GM18951 (cell line): Measurements from ENCODE around the gene IGLL1.

Experiments used
- POLR2A ChIP-seq: IDR thresholded peaks from 4 replicates; pipeline ENCODE4 v1.6.1; 2011; ENCODE audit warnings: mild to moderate bottlenecking; ENCODE audit not compliant: insufficient read length, insufficient read depth; ENCODE audit errors: extremely low read depth
- in situ Hi-C: fragments of 300-500 bp; cut with MboI; formaldehyde crosslinking; loops from one replicate; pipeline ENCODE4 v1.12.0; 2022; ENCODE audit warnings: low sequenced_read_pairs, mixed read lengths, inconsistent platforms; ENCODE audit not compliant: unreplicated experiment

The IGLL1 gene

DNA sequence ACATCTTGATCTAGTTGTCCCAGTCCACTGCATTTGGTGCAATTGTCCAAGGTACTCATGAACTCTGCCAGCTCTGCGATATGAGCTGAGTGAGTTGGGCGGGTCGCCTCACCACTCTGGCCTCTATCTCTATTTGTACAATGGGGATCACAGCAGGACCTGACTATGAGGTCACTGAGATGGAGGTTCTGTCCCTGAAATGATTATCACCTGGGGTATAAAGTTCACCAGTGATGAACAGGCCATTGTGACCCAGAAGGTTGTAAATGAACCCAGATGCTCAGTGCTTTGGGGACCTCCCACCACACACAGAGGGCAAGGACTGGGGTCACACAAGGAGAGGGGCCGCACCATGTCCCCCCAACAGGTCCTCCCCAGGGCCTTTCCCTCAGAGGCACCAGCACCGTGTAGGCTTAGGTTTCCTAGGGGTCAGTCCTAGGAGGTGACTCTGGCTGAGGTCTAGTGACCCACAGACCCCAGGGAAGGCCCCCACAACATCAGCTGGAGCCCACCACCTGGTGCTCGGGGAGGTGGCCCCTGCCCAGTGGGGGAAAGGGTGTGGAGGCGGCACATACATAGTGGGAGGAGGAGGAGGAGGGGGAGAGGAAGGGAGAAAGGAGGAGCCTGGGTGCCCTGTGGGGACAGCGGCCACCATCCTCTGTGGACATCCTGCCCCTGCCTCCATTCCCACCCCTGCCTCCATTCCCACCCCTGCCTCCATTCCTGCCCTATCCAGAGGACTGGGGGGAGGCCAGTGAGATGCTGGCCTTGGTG lies 25.0 kb upstream of the IGLL1 start:
- TF ChIP-seq POLR2A, result no peak
- in situ Hi-C loops, result no loop called here

DNA sequence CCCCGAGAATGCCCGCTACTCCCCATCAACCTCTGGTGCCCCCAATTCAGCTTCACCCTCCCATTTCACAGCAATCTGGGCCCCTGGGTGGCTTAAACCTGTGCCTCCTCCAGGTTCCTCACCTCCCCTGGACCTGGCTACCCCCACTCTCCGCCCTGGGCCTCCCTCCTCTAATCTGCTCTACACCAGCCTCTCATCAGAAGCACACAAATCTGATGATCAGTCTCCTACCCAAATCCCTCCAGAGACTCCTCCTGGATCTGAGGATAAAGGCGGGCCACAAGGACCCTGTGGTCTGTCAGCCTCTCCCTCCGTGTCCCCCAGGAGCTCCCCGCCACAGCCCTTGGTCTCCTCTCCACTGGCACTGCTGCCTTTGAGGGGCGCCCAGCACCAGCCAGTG lies 23.2 kb upstream of the IGLL1 start:
- no peak for TF ChIP-seq POLR2A
- in situ Hi-C loops, result no loop called here

DNA sequence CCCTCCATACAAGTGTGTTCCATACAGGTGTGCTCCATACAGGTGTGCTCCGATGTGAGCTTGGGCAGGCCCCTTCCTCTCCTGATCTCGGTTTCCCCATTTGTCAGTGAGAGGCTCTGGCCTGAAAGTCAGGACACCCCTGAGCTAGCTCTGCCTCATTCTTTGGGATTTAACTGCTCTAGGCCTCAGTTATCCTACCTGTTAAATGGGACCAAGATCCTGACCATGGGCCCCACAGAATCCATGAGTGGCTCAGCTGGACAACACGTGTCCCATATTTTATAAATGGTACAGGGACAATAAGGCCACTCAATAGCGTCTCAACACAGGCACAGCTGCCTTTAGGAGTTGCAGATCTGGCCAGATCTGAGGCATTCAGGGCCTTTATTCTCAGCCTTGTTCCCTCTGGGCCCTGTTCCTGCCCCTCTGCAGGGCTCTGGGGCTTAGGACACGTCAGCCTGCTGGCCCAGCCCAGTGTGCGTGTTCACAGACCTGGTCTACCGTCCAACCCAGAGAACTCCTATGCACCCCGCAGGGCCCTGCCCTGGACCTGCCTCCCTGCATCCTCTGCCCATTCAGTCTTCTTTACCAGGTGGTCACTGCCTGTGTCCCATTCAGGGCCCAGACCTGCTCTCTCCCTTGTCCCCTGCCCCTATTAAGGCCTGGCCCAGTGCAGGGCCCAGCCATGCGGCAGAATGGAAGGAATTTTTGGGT lies 18.9 kb upstream of the IGLL1 start:
- in situ Hi-C loops, result loop anchor here (5.0 kb wide), 1 partner anchor 1833 kb away; no protein-coding TSS in a partner anchor

DNA sequence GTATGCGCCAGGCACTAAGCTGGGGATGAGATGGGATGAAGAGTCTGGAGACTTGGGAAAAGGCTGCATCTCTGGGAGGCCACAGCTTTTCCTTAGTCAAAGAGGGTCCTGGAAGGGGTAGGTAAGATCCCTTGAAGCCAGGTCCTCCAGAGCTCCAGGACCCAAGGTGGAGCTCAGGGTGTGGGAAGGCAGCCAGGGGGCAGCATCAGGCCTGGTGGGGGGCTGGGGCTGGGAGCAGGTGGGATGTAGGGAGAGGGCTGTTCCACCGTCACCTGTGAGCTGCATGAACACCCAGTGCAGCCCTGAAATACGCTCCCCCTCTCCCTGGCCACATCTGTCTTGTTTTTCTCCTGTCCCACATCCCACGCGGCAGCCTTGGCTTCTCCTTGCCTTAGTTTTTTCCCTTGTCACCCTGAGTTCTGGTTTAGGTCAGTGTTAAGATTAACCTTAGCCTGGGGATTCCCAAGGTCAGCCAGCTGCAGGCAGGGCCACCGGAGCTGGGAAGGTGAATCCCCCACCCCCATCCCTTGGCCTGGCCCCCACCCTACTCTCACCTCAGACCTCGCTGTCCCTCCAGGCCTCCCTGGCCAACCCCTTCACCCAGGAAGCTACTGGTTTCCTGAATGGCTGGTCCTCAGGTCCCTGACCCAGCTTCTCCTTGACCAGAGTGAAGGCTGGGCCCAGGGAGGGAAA lies 17.6 kb upstream of the IGLL1 start:
- in situ Hi-C loops, result loop anchor here (5.0 kb wide), 1 partner anchor 1835 kb away; no protein-coding TSS in a partner anchor

More for the DNA sequence above, 18.9 kb upstream of the IGLL1 start:
- TF ChIP-seq POLR2A, result no peak

DNA sequence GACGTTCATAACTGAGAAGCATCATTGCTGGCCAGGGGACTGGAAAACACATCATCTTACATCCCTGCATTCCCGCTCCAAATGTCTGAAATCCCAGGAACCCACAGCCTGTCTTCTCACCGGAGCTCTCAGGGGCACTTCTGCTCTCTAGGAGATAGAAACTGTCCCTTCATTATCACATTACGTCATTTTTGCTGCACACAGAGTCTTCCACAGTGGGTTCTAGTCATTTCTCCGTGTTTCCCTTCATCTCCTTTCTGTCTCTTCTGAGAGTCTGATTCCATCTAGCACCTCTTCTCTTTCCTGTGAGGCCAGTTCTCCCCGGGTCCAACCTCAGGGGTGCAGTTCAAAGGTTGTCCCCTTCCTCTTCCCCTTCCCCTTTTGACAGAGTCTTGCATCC lies 15.8 kb upstream of the IGLL1 start:
- in situ Hi-C loops, result loop anchor here (5.0 kb wide), 1 partner anchor 1836 kb away; no protein-coding TSS in a partner anchor

DNA sequence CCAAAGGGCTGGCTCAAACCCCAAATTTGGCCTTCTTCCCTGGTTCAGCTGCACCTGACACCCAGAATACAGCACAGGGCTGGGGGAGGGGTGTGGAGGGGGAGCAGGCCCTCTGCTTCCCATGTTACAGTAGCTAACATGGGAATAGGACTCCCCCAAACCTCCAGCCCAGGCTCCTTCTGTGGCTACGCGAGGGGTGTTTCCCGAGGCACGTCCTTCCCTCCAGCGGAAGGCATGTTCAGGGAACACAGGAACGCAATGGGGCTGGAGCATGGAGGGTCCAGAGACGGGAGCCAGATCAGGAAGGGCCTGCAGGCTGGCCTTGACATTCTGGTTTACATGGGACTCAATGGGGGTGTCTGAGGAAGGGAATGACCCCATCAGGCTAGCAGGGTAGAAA lies 11.8 kb upstream of the IGLL1 start:
- no peak for TF ChIP-seq POLR2A
- in situ Hi-C loops, result no loop called here

DNA sequence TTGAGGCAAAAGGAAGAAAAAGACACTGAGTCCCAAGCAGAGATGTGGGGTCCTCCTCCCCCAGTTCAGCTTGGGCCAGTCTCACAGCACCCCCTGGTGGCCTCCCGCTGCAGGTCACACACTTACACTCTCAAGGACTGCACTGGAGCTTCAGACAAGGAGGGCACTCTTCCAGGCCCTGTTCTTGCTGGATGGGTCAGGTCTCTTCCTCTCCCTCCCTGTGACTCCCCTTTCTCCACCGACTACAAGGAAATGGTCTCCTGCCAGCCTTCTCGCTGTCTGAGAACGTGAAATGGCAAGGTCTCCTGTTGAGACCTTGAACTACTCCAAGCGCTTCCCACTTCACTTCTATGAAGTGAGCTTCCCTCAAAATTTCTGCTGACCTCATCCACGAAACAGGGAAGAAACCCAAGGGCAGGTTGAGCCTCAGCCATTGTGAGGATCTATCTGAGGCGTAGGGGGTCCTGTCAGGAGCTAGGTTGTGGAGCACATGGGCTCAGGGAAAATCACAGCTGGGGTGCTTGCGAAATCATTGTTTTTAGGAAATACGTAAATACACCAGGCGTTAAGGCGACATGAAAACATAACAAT lies 11.2 kb upstream of the IGLL1 start:
- no peak for TF ChIP-seq POLR2A
- in situ Hi-C loops, result no loop called here

DNA sequence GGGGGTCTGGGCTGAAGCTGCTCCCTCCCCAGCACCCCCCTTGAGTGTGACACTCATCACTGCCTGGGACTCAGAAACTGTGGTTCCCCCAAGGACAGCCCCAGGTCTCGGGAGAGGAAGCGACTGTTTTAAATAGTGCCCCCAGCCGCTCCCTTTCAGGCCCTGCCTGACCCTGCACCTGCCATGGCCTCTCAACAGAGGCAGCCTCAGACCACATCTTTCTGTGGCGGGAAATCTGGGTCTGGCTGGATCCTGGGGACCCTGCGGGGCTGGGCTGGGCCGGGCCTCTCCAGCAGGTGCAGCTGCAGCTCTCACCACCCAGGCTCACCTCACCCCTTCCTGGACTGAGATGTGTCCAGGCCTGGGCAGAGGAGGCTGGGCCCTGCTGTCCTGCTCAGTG lies 3.7 kb upstream of the IGLL1 start:
- TF ChIP-seq POLR2A, result no peak
- in situ Hi-C loops, result no loop called here

DNA sequence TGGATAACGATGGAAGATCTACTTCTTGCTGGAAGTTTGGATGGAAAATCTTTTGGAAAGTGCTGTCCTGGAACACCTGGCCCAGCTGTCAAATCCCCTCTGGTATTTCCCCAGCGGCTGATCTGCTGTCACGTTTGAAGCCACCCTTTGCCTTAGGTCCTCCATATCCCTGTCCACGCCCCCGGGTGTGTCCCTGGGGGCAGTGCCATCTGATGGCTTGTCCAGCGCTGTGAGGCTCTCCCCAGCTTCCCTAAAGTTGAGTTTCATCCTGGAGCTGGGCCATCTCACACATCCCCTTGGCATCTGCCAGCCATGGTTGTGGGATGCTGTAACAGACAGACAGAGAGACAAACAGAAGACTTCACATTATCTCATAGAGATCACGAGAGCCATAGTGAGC lies 3.1 kb upstream of the IGLL1 start:
- TF ChIP-seq POLR2A, result no peak
- in situ Hi-C loops, result no loop called here

DNA sequence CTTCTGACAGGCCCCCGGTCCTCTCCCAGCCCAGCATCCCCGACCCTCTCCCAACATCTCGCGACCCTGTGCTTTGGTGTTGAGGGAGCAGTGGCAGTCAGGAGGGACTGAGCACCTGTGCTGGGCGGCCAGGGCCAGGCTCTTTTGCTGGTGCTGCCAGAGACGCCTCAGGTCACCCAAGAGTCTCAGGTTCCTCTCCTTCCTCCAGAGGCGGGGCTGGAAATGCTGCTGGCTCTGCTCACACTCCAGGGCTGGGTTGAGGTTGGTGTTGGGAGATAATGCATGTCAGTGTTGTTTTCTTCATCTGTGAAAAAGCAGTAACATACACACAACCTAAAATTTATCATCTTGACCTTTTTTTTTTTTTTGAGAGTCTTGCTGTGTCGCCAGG lies 1.2 kb upstream of the IGLL1 start:
- TF ChIP-seq POLR2A, result no peak
- in situ Hi-C loops, result no loop called here

DNA sequence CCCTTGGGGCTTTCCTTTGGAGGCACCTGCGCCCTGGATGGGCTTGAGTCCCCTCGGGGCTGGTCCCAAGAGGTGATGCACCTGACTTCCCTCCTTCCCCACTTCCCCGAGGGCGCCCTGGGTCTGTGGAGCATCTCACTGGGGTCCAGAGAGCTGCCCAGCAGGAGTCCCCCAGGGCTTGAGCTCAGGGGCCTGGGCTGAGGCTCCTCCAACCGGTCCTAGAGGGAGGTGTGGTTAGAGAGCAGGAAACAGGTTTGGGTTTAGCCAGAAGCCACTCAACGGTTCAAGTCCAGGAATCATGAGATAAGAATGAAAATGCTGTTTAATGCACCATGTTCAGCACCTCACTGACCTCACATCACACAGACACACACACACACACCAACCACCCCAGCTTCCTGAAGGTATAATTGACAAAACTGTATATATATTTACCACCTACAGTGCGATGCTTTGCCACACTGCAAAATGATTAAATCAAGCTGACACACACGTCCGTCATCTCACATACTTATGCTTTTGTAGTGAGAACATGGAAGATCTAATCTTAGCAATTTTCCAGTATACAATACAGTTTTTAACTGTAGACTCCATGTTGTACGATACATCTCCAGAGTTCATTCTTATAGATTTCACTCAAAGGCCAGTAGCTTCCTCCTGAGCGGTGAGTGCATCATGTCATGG lies 628 bp upstream of the IGLL1 start:
- in situ Hi-C loops, result no loop called here
- TF ChIP-seq POLR2A, result no peak

DNA sequence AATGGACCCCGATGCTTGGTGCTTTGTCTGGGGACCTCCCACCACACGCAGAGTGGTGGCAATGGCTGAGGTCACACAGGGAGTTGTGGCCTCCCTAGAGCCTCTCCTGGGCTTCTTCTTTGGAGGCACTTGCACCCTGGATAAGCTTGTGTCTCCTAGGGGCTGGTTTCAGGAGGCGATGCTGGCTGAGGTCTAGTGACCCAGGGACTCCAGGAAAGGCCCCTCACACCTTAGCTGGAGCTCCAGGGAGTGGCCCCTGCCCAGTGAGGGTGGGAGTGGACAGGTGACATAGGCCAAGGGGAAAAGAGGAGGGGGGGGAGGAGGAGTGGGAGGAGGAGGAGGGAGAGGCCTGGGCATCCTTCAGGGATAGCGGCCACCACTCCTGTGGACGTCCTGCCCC lies 810 bp downstream of the IGLL1 start:
- TF ChIP-seq POLR2A, result no peak
- in situ Hi-C loops, result no loop called here

DNA sequence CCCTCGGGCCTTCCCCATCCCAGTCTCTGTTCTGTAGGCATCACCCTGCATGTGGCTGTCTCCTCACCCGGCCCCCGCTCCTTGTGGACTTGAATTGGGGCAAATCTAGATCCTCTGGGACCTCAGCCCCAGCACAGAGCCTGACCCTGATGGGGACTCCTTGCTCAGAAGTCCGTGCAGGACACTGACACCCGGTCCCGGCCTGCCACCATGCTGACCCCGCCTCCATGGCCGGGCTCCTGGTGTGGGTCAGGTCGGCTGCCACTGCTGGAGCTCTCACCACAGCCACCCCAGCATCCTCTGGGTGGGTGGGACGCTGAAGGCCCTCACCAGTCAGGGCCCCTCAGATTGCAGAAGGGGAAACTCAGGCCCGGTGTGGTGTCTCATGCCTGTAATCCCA lies 1.8 kb downstream of the IGLL1 start:
- in situ Hi-C loops, result no loop called here
- no peak for TF ChIP-seq POLR2A

DNA sequence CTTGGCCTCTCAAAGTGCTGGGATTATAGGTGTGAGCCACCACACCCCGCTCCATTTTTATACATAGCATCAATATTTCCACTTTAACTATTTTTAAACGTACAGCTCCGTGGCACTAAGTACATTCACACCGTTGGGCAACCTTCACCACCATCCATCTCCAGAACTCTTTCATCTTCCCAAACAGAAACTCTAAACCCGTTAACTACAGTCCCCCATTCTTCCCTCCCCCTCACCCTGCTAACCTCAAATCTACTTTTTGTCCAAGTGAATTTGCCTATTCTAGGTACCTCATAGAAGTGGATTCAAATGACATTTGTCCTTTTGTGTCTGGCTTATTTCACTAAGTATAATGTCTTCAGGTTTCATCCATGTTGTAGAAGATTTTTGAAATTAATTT lies 3.4 kb downstream of the IGLL1 start:
- in situ Hi-C loops, result no loop called here
- no peak for TF ChIP-seq POLR2A
